IPS-20b (cell line): Measurements from ENCODE around the gene TMEM272.

ENCODE experiments used
- H3K27ac ChIP-seq: one replicate; pipeline ENCODE4 v1.5.1; 2013; ENCODE audit warnings: low read length
- H3K27me3 ChIP-seq: 2 replicates; pipeline ENCODE4 v1.6.1; 2013; ENCODE audit warnings: mild to moderate bottlenecking, low read length, inconsistent platforms; ENCODE audit not compliant: insufficient read depth
- H3K36me3 ChIP-seq: 2 replicates; pipeline ENCODE4 v1.6.1; 2013; ENCODE audit warnings: low read depth, mild to moderate bottlenecking, inconsistent platforms, low read length, moderate library complexity; ENCODE audit not compliant: insufficient read depth
- H3K4me1 ChIP-seq: 2 replicates; pipeline ENCODE4 v1.6.1; 2013; ENCODE audit warnings: mild to moderate bottlenecking, control low read depth, inconsistent platforms, low read length, moderate library complexity; ENCODE audit not compliant: insufficient read depth
- H3K4me3 ChIP-seq: 2 replicates; pipeline ENCODE4 v1.5.1; 2013; ENCODE audit warnings: mild to moderate bottlenecking, low read length, inconsistent platforms
- H3K9ac ChIP-seq: 2 replicates; pipeline ENCODE4 v1.6.1; 2013; ENCODE audit warnings: low read depth, mild to moderate bottlenecking, inconsistent platforms, low read length, moderate library complexity
- H3K9me3 ChIP-seq: 2 replicates; pipeline ENCODE4 v1.6.1; 2013; ENCODE audit warnings: mild to moderate bottlenecking, low read depth, low read length, inconsistent platforms; ENCODE audit not compliant: insufficient read depth

The TMEM272 gene

DNA sequence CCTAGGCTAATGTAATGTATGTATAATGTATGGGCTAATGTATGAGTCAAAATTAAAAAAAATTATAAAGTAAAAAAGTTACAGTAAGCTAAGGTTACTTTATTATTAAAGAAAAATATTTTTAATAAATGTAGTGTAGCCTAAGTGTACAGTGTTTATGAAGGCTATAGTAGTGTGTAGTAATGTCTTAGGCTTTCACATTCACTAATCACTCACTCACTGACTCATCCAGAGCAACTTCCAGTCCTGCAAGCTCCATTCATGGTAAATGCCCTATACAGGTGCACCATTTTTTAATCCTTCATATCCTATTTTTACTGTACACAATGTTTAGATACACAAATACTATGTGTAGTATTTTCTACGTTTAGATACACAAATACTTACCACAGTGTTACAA, 1.8 kb upstream of the TMEM272 start:
- peaks cover 9% of the 10 kb centered on the region for H3K9me3 ChIP-seq
- H3K9ac ChIP-seq, result no peak overlapping the region
- H3K27me3 ChIP-seq, result no peaks in the 10 kb centered on the region
- no peak overlapping the region for H3K27ac ChIP-seq
- H3K4me3 ChIP-seq, result no peak overlapping the region
- no peaks in the 10 kb centered on the region for H3K4me1 ChIP-seq
- no peaks in the 10 kb centered on the region for H3K36me3 ChIP-seq

DNA sequence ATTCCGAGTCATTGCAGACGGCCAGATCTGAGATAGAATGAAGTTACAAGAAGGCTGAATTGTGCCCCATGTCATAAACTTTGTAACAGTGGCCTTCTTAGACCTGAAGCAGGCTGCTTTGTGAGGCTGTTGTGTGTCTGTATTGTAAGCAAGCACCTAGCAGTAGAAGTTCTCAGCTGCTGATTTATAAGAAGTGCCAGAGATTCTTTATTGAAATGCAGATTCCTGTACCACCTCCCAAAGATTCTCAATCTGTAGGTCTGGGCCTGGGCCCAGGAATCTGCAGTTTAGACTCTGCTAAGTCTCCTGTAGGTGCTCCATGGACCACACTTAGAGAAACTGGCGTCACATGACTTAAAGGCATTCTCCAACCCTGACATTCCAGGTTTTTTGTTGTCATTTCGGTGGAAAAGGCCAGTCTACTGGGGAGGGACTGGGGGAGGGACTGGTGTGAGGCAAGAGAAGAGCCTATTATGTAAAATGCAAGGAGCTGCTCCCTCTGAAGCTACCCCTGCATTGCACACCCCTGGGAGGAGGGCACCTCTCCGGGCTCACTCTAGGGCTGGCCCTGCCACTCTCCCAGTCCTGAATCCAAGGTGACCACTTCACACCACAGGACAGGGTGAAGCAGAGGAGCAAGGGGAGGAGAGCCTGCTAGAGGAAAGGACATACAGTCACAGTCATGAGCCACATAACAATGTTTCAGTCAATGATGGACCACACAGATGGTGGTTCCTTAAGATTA, 769 bp upstream of the TMEM272 start:
- Histone ChIP-seq H3K27me3 (no peaks in the 10 kb centered on the region), H3K36me3 (no peaks in the 10 kb centered on the region), H3K27ac (no peak overlapping the region), H3K4me3 (no peak overlapping the region), H3K4me1 (no peaks in the 10 kb centered on the region), H3K9me3 (peaks cover 9% of the 10 kb centered on the region), H3K9ac (no peak overlapping the region)

DNA sequence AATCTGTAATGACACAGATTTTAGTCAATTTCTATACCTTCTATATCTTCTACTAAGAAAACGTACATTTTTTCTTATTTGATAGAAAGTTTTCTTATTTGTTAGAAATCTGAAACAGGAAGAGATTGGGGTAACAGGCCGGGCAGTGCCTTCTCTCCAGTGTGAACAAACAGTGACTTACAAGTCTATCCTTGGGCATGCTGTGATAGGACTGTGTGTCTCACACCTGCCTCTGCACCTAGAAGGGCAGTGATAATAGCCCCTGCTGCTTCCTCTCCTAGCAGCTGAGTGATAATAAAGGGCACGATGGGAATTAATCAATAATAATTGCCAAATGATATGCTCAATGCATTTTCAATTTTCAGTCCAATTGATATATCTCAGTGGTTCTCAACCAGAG, 1.4 kb downstream of the TMEM272 start:
- H3K4me1 ChIP-seq, result no peaks in the 10 kb centered on the region
- H3K9me3 ChIP-seq, result peaks cover 9% of the 10 kb centered on the region
- no peak overlapping the region for H3K9ac ChIP-seq
- no peaks in the 10 kb centered on the region for H3K36me3 ChIP-seq
- H3K27ac ChIP-seq, result no peak overlapping the region
- H3K27me3 ChIP-seq, result no peaks in the 10 kb centered on the region
- H3K4me3 ChIP-seq, result no peak overlapping the region

DNA sequence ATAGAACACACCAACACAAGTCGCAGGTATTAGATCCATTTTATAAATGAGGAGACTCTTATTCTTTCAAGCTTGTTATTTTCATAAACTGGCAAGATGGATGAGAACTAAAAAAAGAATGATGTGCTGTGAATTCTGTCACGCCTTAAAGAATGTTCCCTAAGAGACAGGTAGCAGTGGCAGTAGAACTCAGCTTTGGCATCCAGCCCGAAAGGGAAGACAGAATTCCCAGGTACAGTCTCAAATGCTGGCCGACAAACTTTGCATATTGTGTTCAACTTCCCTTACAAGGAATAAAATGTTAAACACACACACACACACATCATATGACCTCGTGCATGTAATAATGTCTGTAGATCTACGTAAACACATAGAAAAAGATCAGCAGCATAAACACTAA, 3.2 kb downstream of the TMEM272 start:
- no peaks in the 10 kb centered on the region for H3K36me3 ChIP-seq
- H3K9ac ChIP-seq, result no peak overlapping the region

DNA sequence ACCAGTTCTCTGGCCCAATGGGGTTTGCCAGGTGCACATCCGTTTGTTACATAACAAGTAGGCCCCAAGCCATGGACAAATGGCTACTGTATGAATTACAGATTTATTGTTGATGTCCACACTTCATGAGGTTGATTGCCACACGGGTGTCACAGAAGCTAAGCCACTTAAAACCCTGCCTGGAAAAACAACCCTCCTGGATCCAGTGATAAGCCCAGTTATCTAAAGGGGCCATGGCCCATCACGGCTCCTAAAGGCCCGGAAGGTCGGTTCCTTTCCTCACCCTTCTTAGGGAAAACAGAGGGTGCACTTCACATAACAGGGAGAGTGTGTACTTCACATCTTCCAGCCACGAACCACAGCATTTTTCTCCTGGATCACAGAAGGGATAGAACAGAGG, 4.1 kb downstream of the TMEM272 start:
- H3K36me3 ChIP-seq, result no peaks in the 10 kb centered on the region
- no peak overlapping the region for H3K27ac ChIP-seq
- no peaks in the 10 kb centered on the region for H3K9me3 ChIP-seq
- no peak overlapping the region for H3K9ac ChIP-seq
- H3K4me3 ChIP-seq, result no peak overlapping the region
- H3K4me1 ChIP-seq, result no peaks in the 10 kb centered on the region
- no peaks in the 10 kb centered on the region for H3K27me3 ChIP-seq

More for the DNA sequence above, 3.2 kb downstream of the TMEM272 start:
- Histone ChIP-seq H3K4me3 (no peak overlapping the region), H3K9me3 (no peaks in the 10 kb centered on the region), H3K27ac (no peak overlapping the region), H3K4me1 (no peaks in the 10 kb centered on the region), H3K27me3 (no peaks in the 10 kb centered on the region)

DNA sequence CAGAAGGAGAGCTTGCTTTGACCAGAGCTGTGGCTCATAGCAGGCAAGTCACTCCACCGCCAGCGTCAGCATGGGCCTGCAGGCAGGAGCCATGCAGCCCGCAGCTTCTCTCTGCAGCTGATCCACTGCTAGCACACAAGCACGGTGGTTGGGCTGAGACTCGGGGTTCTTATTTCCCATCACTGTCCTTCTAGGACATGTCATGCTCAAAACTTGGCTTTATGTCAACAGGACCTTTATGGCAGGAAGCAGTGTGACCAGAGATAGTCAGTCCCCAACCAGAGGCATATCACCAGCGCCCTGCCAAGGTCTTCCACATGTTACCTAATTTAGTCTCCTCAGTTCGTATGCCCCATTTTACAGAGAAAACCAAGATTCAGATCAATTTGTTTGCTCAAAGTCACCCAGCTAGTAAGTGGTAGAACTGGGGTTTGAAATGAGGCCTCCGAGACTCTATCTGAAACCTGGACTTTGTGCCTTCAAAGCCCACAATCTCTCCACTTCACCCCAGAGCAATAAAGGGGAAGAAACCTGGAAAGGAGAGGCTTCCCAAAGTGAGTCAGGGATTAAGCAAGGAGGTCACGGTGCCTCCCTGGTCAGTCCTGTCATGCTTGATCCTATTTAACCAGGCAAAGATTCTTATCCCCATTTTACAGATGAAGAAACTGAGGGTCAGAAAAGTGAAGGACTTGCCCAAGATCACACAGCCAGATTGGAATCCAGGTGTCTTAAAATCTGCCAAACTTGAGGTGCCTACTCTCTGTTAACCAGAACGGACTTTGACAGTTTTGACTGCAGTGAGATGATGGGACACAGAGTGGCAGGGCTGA, 5.1 kb downstream of the TMEM272 start:
- Histone ChIP-seq H3K4me3 (no peak overlapping the region), H3K27me3 (no peaks in the 10 kb centered on the region), H3K9me3 (no peaks in the 10 kb centered on the region), H3K4me1 (no peaks in the 10 kb centered on the region), H3K36me3 (no peaks in the 10 kb centered on the region), H3K9ac (no peak overlapping the region), H3K27ac (no peak overlapping the region)

DNA sequence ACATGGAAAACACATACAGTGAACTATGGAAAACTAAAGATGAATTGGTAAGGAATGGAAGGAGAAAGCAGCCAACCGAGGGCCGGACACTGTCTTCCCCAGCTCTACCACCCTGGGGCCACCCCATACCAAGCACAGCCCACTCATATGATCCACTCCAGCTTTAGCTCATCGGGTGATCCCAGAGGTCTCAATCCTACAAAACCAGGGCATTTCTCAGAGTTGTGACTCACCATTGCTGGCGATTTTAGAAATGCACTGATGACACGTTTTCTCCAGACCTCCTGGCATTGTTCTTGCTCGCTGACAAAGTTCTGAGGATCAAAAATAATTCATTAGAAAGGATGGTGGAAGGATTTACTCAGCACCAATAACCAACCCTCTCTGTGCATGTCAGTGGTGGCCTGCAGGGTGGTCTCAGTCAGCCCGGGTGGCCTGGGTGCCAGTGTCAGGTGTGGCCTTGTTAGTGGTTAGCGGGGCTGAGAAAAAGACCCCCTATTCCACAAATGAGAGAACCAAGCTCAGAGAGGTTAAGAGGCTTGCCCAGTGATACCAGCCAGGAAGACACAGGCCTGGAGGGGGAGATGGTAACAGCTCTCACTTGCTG, 6.6 kb downstream of the TMEM272 start:
- Histone ChIP-seq H3K27ac (no peak overlapping the region), H3K36me3 (no peaks in the 10 kb centered on the region), H3K27me3 (no peaks in the 10 kb centered on the region), H3K9me3 (no peaks in the 10 kb centered on the region), H3K4me3 (no peak overlapping the region), H3K4me1 (no peaks in the 10 kb centered on the region), H3K9ac (no peak overlapping the region)

DNA sequence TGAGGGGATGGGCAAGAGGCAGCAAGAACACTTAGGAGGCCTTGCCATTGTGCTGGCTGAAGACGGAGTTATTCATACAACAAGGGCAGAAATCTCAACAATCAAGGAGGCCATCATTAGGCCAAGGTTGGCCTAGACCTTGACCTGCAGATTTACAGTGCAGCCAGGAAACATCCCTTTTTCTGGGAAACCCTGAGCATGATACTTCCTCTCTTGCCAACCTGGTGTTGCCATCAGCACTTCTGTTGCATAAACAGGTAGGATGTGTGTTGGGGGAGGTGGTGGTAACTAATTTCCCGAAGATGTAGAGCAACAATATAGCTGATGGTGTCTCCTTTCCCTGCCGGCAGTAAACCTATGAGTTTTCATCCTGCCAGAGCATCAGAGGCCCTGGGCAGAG, 8.0 kb downstream of the TMEM272 start:
- Histone ChIP-seq H3K27me3 (no peaks in the 10 kb centered on the region), H3K4me1 (no peaks in the 10 kb centered on the region), H3K27ac (no peak overlapping the region), H3K9me3 (no peaks in the 10 kb centered on the region), H3K4me3 (no peak overlapping the region), H3K9ac (no peak overlapping the region), H3K36me3 (no peaks in the 10 kb centered on the region)

DNA sequence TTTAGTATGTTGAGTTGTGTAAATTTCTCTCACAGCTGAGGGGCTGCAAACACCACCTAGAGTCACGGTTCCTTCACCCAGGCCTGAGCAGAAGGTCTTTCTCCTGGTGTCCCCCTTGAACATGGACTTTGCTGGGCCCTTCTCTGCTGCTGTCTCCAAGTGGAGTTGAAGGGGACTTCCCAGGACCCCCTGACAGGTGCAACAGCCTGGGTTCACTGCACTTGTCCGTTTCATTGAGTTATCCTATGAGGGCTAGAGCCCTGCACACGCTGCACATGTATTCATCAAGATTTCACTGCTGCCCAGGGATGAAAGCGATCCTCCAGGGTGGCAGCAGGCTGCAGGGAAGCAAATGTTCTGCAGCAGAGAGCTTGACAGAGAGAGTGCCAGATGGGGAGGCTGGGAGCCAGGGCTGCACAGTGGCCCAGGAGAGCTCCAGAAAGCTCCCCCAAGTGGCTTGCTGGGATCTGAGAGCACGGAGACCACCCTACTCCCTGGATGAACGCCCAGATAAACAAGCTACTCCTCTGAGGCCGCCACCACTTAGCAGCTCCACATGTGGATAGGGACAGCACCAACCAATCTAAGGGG, 10.3 kb downstream of the TMEM272 start:
- no peaks in the 10 kb centered on the region for H3K4me1 ChIP-seq
- no peak overlapping the region for H3K27ac ChIP-seq
- no peaks in the 10 kb centered on the region for H3K9me3 ChIP-seq
- H3K9ac ChIP-seq, result no peak overlapping the region
- H3K27me3 ChIP-seq, result no peaks in the 10 kb centered on the region
- no peaks in the 10 kb centered on the region for H3K36me3 ChIP-seq
- H3K4me3 ChIP-seq, result no peak overlapping the region

DNA sequence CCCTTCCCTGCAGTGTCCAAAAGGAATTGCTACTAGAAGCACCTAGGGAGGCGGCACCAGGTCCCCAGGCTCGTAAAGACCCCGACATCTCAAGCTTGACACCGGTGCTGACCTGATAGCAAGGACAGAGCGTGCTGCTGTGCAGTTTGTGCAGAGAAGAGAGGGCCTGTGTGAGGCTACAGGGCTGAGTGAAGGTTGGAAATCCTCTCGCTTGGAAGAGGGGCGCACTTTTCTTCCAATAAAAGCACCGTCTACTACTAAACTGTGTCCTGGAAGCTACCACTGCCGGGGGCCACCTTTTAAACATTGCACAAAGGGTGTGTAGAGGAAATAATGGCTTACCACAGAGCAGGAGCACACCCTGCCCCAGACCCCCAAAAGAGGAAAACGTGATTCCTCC, 11.0 kb downstream of the TMEM272 start:
- H3K4me1 ChIP-seq, result no peaks in the 10 kb centered on the region
- H3K36me3 ChIP-seq, result no peaks in the 10 kb centered on the region
- no peak overlapping the region for H3K27ac ChIP-seq
- no peak overlapping the region for H3K4me3 ChIP-seq
- H3K9ac ChIP-seq, result no peak overlapping the region
- no peaks in the 10 kb centered on the region for H3K9me3 ChIP-seq
- H3K27me3 ChIP-seq, result no peaks in the 10 kb centered on the region

DNA sequence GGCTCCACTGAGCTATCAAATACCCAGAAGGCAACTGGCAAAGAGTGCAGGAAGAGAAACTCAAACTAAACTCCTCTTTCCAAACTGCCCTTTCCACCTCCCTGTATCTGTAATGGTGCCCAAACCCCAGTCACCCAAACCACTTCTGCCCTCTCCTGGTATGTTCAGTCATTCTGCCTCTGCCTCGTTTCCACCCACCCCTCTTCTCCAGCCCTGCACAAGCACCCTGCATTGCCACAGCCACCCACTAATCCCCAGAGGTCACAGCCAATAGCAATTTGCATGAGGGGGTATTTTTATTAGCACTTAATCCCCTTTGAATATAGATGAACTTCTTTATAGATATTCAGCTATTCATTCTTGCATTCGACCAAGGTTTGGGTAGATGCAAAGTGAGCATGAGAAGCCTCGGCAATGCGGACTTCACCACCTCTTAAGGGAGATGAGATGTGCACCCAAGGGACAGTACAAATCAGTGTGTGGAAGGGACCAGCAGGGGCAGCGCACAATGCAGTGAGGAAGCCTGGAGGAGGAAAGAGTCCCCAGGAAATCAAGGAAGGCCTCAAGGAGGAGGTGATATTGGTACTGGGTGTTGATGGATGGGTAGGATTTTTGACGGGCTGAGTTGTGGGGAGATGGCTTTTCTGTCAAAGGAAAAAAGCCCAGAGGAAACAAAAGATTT, 12.4 kb downstream of the TMEM272 start:
- no peaks in the 10 kb centered on the region for H3K9me3 ChIP-seq
- no peak overlapping the region for H3K27ac ChIP-seq
- no peaks in the 10 kb centered on the region for H3K4me1 ChIP-seq
- no peaks in the 10 kb centered on the region for H3K27me3 ChIP-seq
- H3K36me3 ChIP-seq, result no peaks in the 10 kb centered on the region
- H3K4me3 ChIP-seq, result no peak overlapping the region
- H3K9ac ChIP-seq, result no peak overlapping the region
